Activated CD4-positive, alpha-beta T cell treated with anti-CD3 and anti-CD28 coated beads, Interleukin-2, Interleukin-6, amounts not matched to agents 100 ng/mL and 50 ng/mL, durations not matched to agents 16 hours and 8 hours (primary cell): ENCODE measurements around the gene IFIT3.
A peak's percentile ranks its signal among the peaks of the same experiment; 100 is the strongest.

Experiments used
- DNase-seq: peaks from one replicate; pipeline ENCODE4 v3.0.0-alpha.2; 2020

IFIT3 gene

DNA sequence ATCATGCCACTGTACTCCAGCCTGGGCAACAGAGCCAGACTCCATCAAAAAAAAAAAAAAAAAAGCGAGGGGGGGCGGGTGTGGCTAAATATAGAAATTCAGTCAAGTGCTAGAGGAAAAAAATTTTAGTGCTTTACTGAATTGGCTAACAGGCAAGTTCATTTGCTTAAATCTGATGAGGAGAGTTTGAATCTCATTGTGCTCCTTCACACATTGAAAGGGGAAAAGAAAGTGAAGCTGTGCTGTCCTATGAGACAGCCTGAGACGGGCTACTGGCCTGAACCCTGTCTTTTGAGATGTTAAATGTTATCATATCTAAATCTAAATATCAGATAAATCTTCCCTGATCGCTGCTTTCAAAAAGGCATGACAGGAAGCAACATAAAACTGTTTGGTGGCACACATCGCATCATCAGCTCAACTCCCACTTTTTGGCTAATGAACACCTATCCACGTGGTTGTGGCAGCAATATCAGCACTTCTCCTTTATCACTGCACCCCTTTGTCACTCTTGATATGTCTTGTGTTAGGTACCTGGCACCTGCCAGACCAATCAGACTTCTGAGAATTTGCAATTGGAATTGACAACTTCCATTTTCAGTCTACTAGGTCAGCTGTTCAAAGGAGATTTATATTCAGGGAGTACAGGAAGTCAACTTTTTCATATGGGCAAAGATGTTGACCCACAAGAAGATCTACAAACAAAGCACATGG, 36.1 kb downstream of the IFIT3 start:
- no peak for DNase-seq

- DNase-seq = no peak
Measured at GRCh38 chr10:89364531-89364930, 36.7 kb downstream of the IFIT3 start.

DNA sequence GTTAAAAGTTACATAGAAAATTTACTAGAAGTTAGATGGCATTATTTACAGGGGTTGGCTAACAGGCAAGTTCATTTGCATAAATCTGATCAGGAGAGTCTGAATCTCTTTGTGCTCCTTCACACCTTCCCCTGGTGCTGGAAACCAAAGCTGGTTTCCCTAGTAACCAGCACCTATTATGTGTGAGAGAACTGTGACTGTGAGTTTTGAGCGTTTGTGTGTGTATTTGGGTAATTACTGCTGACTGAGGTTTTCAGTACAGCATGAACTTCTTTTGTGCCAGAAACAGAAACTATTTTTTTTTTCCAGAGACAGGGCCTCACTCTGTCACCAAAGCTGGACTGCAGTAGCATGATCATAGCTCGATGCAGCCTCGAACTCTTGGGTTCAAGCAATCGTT, 39.7 kb downstream of the IFIT3 start:
- DNase-seq = peak; percentile 22

GRCh38 chr10:89368129-89368528, 40.3 kb downstream of the IFIT3 start:
- no peak for DNase-seq

- DNase-seq = no peak
Measured at GRCh38 chr10:89369156-89370105, 41.6 kb downstream of the IFIT3 start.

DNA sequence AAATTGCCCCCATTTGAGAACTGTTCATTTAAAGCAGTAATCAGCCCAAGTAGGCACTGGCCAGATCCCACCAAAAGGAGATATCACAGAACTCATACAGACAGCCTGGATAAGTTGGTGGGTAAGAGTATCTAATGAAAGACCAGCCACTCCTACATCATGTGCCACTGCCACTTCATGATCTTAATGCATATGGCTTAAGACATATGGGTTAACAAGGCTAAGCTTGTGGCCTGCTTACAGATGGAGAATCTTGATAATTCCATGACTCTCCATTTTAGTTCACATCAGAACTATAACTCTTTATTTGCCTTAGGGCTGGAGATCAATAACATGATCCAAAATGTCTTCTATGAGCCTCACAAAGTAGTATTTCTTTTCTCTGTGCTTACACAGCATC, 43.3 kb downstream of the IFIT3 start:
- DNase-seq = no peak

DNA sequence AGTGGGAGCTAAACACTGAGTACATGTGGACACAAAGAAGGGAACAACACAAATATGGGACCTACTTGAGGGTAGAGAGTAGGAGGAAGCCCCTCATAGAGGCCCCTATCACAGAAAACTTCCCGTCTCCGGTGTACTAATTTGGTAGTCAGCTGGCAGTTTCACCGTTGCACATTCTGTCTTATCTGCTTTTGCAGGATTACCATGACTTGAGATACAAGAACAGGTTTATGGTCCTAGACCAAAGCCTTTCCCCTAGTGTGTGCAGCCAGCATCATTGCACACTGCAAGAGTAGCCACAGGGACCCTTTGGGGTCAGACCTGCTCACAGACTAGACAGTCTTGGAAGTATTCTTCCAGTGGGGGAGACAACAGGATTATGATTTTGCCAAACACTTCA, 44.2 kb downstream of the IFIT3 start:
- DNase-seq = no peak

DNA sequence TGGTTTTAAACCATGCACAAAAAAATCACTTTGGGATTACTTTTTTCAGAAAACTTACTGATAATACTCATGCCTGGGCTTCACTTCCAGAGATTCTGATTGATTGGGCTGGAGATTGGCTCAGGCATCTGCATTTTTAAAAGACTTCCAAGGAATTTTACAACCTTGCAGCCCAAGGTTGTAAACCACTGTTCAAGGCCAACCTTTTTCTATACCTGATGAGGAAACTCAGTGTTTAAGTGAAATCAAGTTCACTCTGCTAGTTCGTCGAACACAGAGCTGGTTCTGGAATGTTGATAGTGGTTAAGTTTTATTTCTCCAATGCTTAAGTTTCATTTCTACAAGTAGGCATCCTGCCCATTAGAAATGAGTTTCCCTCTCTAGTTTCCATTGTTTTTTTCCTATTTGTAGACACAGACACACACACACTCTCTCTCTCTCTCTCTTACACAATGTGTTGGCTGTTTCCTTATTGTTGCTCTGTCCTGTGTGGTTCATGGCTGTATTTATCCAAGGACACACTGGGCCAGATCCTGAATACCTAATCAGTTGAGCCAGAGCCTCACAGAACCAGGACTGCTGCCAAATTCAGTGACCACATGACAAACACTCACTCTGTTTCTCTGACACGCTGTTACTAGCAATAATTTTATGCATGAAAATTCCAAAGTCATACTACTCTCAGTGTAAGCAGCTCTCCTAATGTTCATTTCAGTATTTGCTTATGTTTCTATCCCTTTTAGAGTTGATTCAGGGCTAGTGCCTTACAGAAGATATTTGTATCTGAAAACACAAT, 46.3 kb downstream of the IFIT3 start:
- DNase-seq = no peak

- no peak for DNase-seq
Measured at GRCh38 chr10:89374713-89375141, 46.9 kb downstream of the IFIT3 start.

DNA sequence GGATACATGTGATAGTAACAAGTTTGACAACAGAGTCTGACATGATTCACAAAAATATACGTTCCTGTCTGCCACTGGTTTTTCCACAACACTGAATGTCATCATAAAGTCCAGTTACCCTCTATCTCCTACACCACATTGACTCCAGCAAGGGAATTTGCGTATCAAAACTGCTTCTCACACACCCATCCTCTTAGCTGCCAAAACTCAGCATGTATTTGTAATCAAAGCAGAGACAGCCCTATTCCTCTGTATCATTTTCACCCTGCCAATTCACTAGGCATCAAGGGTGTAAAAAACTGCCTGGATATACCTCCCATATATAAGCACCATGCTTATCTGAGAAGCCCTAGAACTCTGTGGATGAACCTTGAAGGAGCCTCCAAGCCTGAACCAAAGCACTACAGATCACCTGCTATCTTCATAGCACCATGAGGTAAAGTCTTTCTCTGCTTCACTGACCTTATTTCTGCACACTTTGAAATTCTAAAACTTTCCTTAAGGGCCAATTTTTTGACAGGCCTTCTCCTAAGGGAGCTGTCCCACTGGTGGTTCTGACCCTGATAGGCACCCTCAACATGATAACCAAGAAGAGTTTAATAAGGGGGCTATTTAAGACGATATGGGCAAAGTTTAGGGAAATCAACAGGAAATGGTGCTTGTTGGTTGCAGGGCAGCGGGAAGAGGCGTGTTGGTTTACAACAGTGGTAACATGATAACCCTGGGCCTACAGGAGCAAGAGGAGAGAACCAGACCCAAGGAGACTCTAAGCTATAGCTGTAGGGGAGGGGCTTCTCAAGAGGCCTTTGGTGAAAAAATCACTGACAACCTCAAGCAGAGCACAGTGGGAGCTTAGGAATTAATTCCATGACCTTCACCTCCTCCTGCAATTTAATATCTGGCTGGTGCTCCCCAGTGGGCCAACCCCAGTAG, 50.2 kb downstream of the IFIT3 start, which contains the start of gene IFIT1B:
IFIT1B (plus strand) TSS at position 352 of the 933 bp plus-strand sequence; CDS start at position 432, 80 bp downstream.
- DNase-seq = no peak

DNA sequence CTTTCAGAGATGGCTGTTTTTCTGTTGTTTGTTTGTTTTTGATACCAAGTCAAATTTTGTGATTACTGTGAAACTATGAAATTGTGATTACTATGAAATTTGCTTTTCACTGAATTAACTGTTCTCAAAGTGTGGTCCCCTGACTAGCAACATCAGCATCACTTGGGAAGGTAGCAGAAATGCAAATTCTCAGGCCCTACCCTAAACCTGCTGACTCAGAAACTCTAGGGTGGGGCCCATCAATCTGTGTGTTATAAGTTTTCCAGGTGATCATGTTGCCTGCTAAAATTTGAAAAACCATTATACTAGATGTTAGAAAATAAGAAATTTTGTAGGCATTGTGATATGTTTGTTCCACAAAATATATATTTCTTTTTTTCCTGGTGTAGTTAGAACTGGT, 51.3 kb downstream of the IFIT3 start:
- DNase-seq = no peak

DNA sequence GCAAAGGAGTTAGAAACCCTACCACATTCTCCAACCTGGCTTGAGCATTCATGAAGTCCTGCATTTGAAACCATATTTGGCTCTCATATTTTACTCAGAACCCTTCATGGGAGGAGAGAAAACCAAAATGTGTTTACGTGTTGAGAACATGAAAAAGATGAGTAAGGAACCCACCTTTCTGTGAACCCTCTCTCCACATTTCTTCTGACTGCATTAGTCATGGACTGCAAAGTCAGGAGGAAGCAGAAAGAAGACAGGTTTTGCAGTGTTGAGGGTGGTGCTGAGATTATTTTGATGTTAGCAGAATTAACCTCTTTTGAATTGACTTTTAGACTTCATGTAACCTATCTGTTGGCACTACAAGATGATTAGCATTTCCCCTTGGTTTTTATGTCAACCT, 55.0 kb downstream of the IFIT3 start:
- no peak for DNase-seq

- DNase-seq = no peak
Measured at GRCh38 chr10:89384474-89385340, 56.9 kb downstream of the IFIT3 start.

DNA sequence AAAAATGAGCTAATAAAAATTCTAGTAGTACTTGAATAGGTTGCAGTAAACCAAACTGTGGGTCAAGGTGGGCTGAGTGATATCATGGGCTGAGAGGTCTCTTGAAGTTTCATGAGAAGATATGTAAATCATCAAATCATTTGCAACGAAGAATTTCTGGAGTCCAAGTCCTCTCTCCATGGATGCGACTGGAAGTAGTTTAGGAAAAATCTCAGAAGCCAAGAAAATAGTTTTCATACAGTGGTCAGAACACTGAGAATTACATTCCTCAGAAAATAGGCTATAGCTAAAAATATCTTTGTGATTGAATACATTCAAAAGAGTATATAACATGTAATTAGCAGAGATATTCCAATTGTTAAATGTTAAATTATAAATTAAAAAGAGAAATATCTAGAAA, 61.0 kb downstream of the IFIT3 start:
- DNase-seq = no peak

GRCh38 chr10:89389254-89389653, 61.5 kb downstream of the IFIT3 start:
- peak; percentile 7 for DNase-seq
